Measurements from ENCODE around the gene AGBL1.

AGBL1 gene

GRCh38 chr15:86255247-86255646, 175.6 kb downstream of the AGBL1 start:
- DNase-seq (ENCODE audit: low read depth in 2 of 2), result no peak
- no peak overlapping the region for H3K4me3 ChIP-seq (replicated peaks in 1 of 2; ENCODE audit: low read depth in 2 of 2, low read length in 2 of 2)
- no peak for TF ChIP-seq CTCF (IDR thresholded peaks at IDR 0.05; ENCODE audit: low read depth, low read length)

DNA sequence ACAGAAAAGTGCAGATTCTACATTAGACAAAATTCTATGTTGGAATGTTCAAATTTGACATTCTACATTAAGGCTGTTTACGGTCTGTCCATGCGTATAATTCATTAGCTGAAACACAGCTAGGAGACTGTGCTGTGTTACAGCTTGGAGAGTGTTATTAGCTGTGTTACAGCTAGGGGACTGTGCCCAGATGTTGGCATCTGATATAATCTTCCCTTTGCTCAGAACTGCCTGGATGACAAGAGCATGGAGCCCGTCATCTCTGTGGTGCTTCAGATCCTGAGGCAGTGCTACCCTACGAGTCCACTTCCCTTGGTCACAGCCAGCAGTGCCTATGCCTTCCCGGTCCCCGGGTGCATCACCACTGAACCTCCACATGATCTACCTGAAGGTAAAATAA, 177.0 kb downstream of the AGBL1 start:
- no peak for DNase-seq (ENCODE audit: low read depth in 2 of 2)
- TF ChIP-seq CTCF (IDR thresholded peaks at IDR 0.05; ENCODE audit: low read depth, low read length), result no peak

GRCh38 chr15:86259589-86259988, 179.9 kb downstream of the AGBL1 start:
- H3K4me3 ChIP-seq (replicated peaks in 1 of 2; ENCODE audit: low read depth in 2 of 2, low read length in 2 of 2), result no peak overlapping the region
- no peak for TF ChIP-seq CTCF (IDR thresholded peaks at IDR 0.05; ENCODE audit: low read depth, low read length)
- no peak for DNase-seq (ENCODE audit: low read depth in 2 of 2)

More for the DNA sequence above, 177.0 kb downstream of the AGBL1 start:
- H3K4me3 ChIP-seq (replicated peaks in 1 of 2; ENCODE audit: low read depth in 2 of 2, low read length in 2 of 2), result no peak overlapping the region

- TF ChIP-seq CTCF (IDR thresholded peaks at IDR 0.05; ENCODE audit: low read depth, low read length), result no peak
- DNase-seq (ENCODE audit: low read depth in 2 of 2), result no peak
These were observed 183.6 kb downstream of the AGBL1 start for GRCh38 chr15:86263230-86263629.

DNA sequence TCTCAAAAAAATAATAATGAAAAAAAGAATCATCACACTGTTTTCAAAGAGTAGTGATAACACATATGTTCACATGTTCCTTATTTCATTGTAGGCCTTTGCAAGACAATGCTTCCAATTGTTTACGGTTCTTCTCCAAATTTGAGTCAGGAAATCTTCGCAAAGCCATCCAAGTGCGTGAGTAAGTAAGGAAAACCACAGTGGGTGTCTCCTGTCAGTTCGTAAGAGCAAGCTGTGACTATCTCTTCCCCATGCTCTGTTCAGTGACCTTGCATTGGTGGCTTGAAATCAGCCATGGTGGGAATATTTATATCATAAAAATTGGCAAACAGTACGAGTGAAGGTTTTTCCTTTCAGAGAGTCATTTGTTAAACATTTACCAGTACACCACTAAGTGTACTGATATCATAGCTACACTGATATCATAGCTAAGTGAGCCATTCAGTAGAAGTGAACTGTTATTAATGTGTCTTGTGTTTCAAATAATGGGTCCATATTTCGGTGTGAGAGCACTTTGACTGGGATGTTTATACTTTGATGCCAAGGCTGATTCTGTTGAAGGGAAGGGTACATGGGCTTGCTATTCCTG, 187.3 kb downstream of the AGBL1 start:
- DNase-seq (ENCODE audit: low read depth in 2 of 2), result peak in 1 of 2 donors; percentile 0
- TF ChIP-seq CTCF (IDR thresholded peaks at IDR 0.05; ENCODE audit: low read depth, low read length), result no peak
- H3K4me3 ChIP-seq (replicated peaks in 1 of 2; ENCODE audit: low read depth in 2 of 2, low read length in 2 of 2), result no peak overlapping the region

More at GRCh38 chr15:86263230-86263629, 183.6 kb downstream of the AGBL1 start:
- no peak overlapping the region for H3K4me3 ChIP-seq (replicated peaks in 1 of 2; ENCODE audit: low read depth in 2 of 2, low read length in 2 of 2)

DNA sequence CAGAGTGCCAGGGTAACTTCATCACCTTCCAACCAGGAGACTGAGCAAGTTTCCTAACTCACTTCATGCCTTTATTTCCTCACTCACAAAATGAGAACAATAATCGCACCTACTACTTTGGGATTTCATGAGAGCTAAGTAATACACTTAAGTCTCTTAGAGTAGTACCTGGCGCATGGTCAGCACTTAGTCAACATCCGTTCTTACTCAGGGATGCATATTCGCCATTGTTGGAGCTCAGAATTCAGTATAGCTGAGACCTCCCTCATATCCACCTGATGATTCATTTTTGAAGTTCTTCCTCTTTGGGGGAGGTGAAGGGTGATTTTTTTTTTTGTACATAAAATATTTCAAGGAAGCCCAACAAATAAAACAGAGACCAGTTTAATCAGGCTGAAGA, 188.2 kb downstream of the AGBL1 start:
- TF ChIP-seq CTCF (IDR thresholded peaks at IDR 0.05; ENCODE audit: low read depth, low read length), result no peak
- no peak overlapping the region for H3K4me3 ChIP-seq (replicated peaks in 1 of 2; ENCODE audit: low read depth in 2 of 2, low read length in 2 of 2)
- peak in 1 of 2 donors; percentile 18 for DNase-seq (ENCODE audit: low read depth in 2 of 2)

GRCh38 chr15:86268558-86268957, 188.9 kb downstream of the AGBL1 start:
- DNase-seq (ENCODE audit: low read depth in 2 of 2), result no peak
- no peak for TF ChIP-seq CTCF (IDR thresholded peaks at IDR 0.05; ENCODE audit: low read depth, low read length)
- no peak overlapping the region for H3K4me3 ChIP-seq (replicated peaks in 1 of 2; ENCODE audit: low read depth in 2 of 2, low read length in 2 of 2)
